K562 (cell line): ENCODE results near the gene RAB27B. TPM values are rescaled to one million over a fixed set of nuclear protein-coding genes. Genes with fewer than 3 reads are reported as not detected.

Experiments
- ATAC-seq: fragments of 200-7000 bp; cut with Tn5 transposase; 3 replicates; pipeline ENCODE4 v1.9.1; 2020; ENCODE audit warnings: moderate library complexity
- BruUV-seq: library from RNA; stranded (reverse); fragments of 400-500 nt; replicated peaks from 2 replicates; lab custom pipeline; 2021; lab: Mats Ljungman, UMichigan
- CTCF ChIA-PET: fragments of 300-600 bp; formaldehyde crosslinking; extraction: SDS; loops from one replicate; lab custom pipeline; 2021; ENCODE audit warnings: low intra/inter-chr PET ratio; lab: Yijun Ruan, JAX
- POLR2A ChIA-PET: fragments of 300-600, 350-650 bp; sonication (Branson Sonifier 250); formaldehyde crosslinking; extraction: SDS; loops from one replicate; lab custom pipeline; 2021; ENCODE audit warnings: antibody characterized with exemption, inconsistent platforms; lab: Yijun Ruan, JAX
- DNase-seq, 4 experiments: peaks; one replicate each; pipeline versions ENCODE4 v3.0.0 to v3.0.0-alpha.2; 2011 to 2018; ENCODE audit warnings: low spot score in 3 of 4, mixed read lengths in 3 of 4; ENCODE audit errors: extremely low read depth in 1 of 4
- FAIRE-seq: peaks from 2 replicates; lab custom pipeline; 2011; peaks lifted over from hg19 to GRCh38; lab: Jason Lieb, UNC
- H2AFZ ChIP-seq: 2 replicates; pipeline ENCODE4 v1.6.0; 2011; ENCODE audit warnings: low read depth, low read length, control low read depth, inconsistent platforms
- H3K27ac ChIP-seq: fragments of 200-600 bp; 3 replicates; pipeline ENCODE4 v1.8.0; 2011; ENCODE audit warnings: low read depth, mild to moderate bottlenecking, control low read depth, inconsistent platforms, low read length, moderate library complexity, mixed read lengths; ENCODE audit errors: extremely low read depth
- H3K27me3 ChIP-seq, 2 experiments: fragments of 300-600 bp in 1 of 2; 2 replicates in 1 of 2; 3 replicates in 1 of 2; pipeline versions ENCODE4 v1.6.0 to v1.8.0; 2011; ENCODE audit warnings: inconsistent platforms in 2 of 2, low read length in 2 of 2, mild to moderate bottlenecking in 1 of 2, mixed read lengths in 1 of 2, moderate library complexity in 1 of 2; ENCODE audit not compliant: control insufficient read depth in 2 of 2, insufficient read depth in 2 of 2
- H3K36me3 ChIP-seq: fragments of 300-600 bp; 3 replicates; pipeline ENCODE4 v1.8.0; 2011; ENCODE audit warnings: mild to moderate bottlenecking, low read length, inconsistent platforms; ENCODE audit not compliant: control insufficient read depth, insufficient read depth
- H3K4me1 ChIP-seq, 2 experiments: fragments of 200-600 bp in 1 of 2; replicated peaks in 1 of 2; 2 replicates in 1 of 2; 3 replicates in 1 of 2; pipeline versions ENCODE4 v1.5.1 to v1.8.0; 2011; ENCODE audit warnings: inconsistent platforms in 2 of 2, low read length in 2 of 2, mild to moderate bottlenecking in 1 of 2, mixed read lengths in 1 of 2, moderate library complexity in 1 of 2; ENCODE audit not compliant: control insufficient read depth in 2 of 2, insufficient read depth in 2 of 2
- H3K4me2 ChIP-seq: 2 replicates; pipeline ENCODE4 v1.6.1; 2011; ENCODE audit warnings: low read length, control low read depth, inconsistent platforms, mixed read lengths; ENCODE audit not compliant: insufficient read depth
- H3K4me3 ChIP-seq: fragments of 200-600 bp; sonication (generic), shearing (Covaris generic); 2 replicates; pipeline ENCODE4 v1.5.1; 2016; ENCODE audit warnings: control low read depth, inconsistent platforms
- H3K79me2 ChIP-seq: fragments of 200-600 bp; 3 replicates; pipeline ENCODE4 v1.8.0; 2011; ENCODE audit warnings: low read length, inconsistent platforms; ENCODE audit not compliant: control insufficient read depth, insufficient read depth
- H3K9ac ChIP-seq, 2 experiments: 2 replicates each; pipeline versions ENCODE4 v1.6.0 to v1.6.1; 2011; ENCODE audit warnings: low read depth in 2 of 2, low read length in 2 of 2, control low read depth in 1 of 2, inconsistent platforms in 1 of 2, mild to moderate bottlenecking in 1 of 2, mixed read lengths in 1 of 2; ENCODE audit not compliant: insufficient read depth in 1 of 2
- H3K9me1 ChIP-seq: one replicate; pipeline ENCODE4 v1.6.0; 2011; ENCODE audit warnings: inconsistent platforms, mild to moderate bottlenecking, low read length, moderate library complexity; ENCODE audit not compliant: control insufficient read depth, insufficient read depth
- H3K9me3 ChIP-seq: replicated peaks from 2 replicates; pipeline ENCODE4 v1.5.1; 2011; ENCODE audit warnings: low read depth, low read length, inconsistent platforms; ENCODE audit not compliant: control insufficient read depth, insufficient read depth
- H4K20me1 ChIP-seq: replicated peaks from 2 replicates; pipeline ENCODE4 v1.6.1; 2011; ENCODE audit warnings: low read length, inconsistent platforms, mixed read lengths; ENCODE audit not compliant: control insufficient read depth, insufficient read depth
- ETV1 ChIP-seq: fragments of 450-650 bp; conservative IDR thresholded peaks from 2 replicates; pipeline ENCODE4 v1.6.1; 2016; ENCODE audit warnings: missing genetic modification characterization, control low read depth, low read depth, missing compliant biosample characterization
- GABPB1 ChIP-seq: sonication (generic); formaldehyde crosslinking; IDR thresholded peaks from 2 replicates; pipeline ENCODE4 v1.8.0; 2022; ENCODE audit warnings: mild to moderate bottlenecking, missing genetic modification reagents
- GATAD2A ChIP-seq: fragments of 450-650 bp; IDR thresholded peaks from 2 replicates; pipeline ENCODE4 v1.6.1; 2017
- HLTF ChIP-seq: fragments of 450-650 bp; IDR thresholded peaks from 2 replicates; pipeline ENCODE4 v1.6.1; 2016
- NR2C1 ChIP-seq, 2 experiments: fragments of 450-650 bp; IDR thresholded peaks; 2 replicates each; pipeline ENCODE4 v1.6.1; 2017; ENCODE audit warnings: mild to moderate bottlenecking in 2 of 2, antibody characterized with exemption in 1 of 2, inconsistent platforms in 1 of 2, missing compliant biosample characterization in 1 of 2, missing genetic modification characterization in 1 of 2
- PHF8 ChIP-seq: fragments of 200-600 bp; sonication (generic); IDR thresholded peaks from 2 replicates; pipeline ENCODE4 v1.6.1; 2012; ENCODE audit warnings: mixed run types, mild to moderate bottlenecking, inconsistent platforms, low read length, moderate library complexity, borderline replicate concordance
- PML ChIP-seq: IDR thresholded peaks from 2 replicates; pipeline ENCODE4 v1.6.1; 2012; ENCODE audit warnings: low read length, inconsistent platforms
- SREBF2 ChIP-seq: sonication (generic); formaldehyde crosslinking; IDR thresholded peaks from 2 replicates; pipeline ENCODE4 v1.4.0; 2020; ENCODE audit warnings: mild to moderate bottlenecking, missing genetic modification reagents
- TAF9B ChIP-seq: fragments of 450-650 bp; IDR thresholded peaks from 2 replicates; pipeline ENCODE4 v1.6.1; 2018; ENCODE audit warnings: mild to moderate bottlenecking; ENCODE audit not compliant: partially characterized antibody
- TCF7L2 ChIP-seq: fragments of 150-350 bp; IDR thresholded peaks from 2 replicates; pipeline ENCODE4 v1.6.1; 2016; ENCODE audit warnings: low read depth, mild to moderate bottlenecking, low read length, moderate library complexity
- WGBS: fragments of 100-300 bp; shearing (Covaris generic); methylation state at CpG from one replicate; pipeline ENCODE4 v1.1.6; 2016; ENCODE audit warnings: low coverage, mixed read lengths; ENCODE audit not compliant: insufficient coverage; ENCODE audit errors: missing lambda C conversion rate; 5-methylcytosine and 5-hydroxymethylcytosine counted together
- in situ Hi-C: fragments of 300-500 bp; cut with MboI; formaldehyde crosslinking; loops from 4 replicates; pipeline ENCODE4 v1.15.0; 2018; ENCODE audit warnings: inconsistent platforms, mixed read lengths
- intact Hi-C: fragments of 100-400 bp; cut with micrococcal nuclease; formaldehyde crosslinking; loops from 2 replicates; pipeline ENCODE4 v1.14.2; 2022
- polyA plus RNA-seq, 8 experiments: library from polyadenylated mRNA; depleted of rRNA in 4 of 8; stranded (reverse) in 5 of 8; unstranded in 3 of 8; fragments of >200 nt; fragmentation: Nextera tagmentation in 2 of 8; fragmentation: Illumina TruSeq in 1 of 8; extraction: Ambion mirVana in 2 of 8; extraction: Trizol in 1 of 8; gene quantifications; 2 replicates each; pipeline versions ENCODE4 v1.2.1 to v1.2.3, GENCODE V29; 2011 to 2014; ENCODE audit warnings: inconsistent platforms in 1 of 8, missing spikeins in 1 of 8
- total RNA-seq, 7 experiments: library from RNA; depleted of rRNA in 6 of 7; stranded (reverse); fragments of >200 nt in 6 of 7; fragmentation: Illumina TruSeq in 2 of 7; extraction: Trizol in 2 of 7; gene quantifications; 2 replicates each; pipeline versions ENCODE4 v1.2.1 to v1.2.3, GENCODE V29; 2011 to 2021; ENCODE audit warnings: low replicate concordance in 1 of 7
- TF ChIP-seq, protein P1 (sequence below), 3 experiments: fragments of 200-800 bp in 1 of 3; fragments of 250-450 bp in 1 of 3; fragments of 450-650 bp in 1 of 3; sonication (Bioruptor Pico) in 1 of 3; sonication (Bioruptor generic) in 1 of 3; formaldehyde crosslinking in 1 of 3; IDR thresholded peaks; 2 replicates each; pipeline versions ENCODE4 v1.6.1 to v1.8.0; 2016 to 2022; ENCODE audit warnings: mild to moderate bottlenecking in 2 of 3, missing genetic modification characterization in 2 of 3, missing compliant biosample characterization in 1 of 3, moderate library complexity in 1 of 3

Gene RAB27B
- total and polyA plus RNA-seq, 9 of the 15 experiments (the other 6 are each of a cell fraction or from before 2014, with no cell fraction given) = 0.44 to 5.7 (median 1.2) TPM

DNA sequence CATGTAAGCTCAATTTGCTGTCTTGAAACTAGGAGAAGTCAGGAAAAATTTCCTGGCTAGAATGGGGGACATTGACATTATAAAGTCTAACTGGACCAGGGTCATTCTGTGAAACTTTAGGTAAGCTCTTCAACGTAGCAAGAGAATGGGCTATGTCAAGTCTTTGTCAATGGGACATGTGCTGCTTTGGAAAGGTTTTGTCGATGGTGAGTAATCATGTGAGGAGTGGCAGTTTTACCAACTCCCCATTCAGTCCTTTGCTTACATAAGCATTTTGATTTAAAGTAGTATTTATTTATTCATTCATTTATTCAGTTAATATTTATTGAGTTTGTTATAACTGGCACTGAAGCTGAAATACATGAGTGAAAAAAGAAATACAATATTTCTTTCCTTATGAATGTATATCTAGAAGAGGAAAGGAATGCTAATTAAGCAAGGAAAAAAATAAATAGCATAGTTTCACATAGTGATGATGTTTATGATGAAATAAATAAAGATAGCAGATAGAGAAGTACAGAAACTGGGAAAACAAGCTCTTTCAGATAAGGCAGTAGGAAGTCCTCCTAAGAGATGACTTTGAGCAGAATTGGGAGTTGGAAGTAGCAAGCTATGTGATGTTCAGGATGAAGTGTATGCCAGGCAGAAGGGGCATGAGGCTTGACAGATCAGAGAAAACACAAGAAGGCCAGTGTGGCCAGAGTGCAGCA is 25.4 kb upstream of the RAB27B start:
- ChIA-PET CTCF (no interaction called here), POLR2A (no interaction called here)
- H4K20me1 ChIP-seq = no peaks in the 10 kb centered on the region
- DNase-seq = no peak
- intact Hi-C loops (no loop called here), in situ Hi-C loops (no loop called here)
- H3K79me2 ChIP-seq = no peaks in the 10 kb centered on the region
- BruUV-seq = no TSS peak
- H3K9ac ChIP-seq = no peak overlapping the region
- H3K4me1 ChIP-seq = peaks cover 0 to 10% of the 10 kb centered on the region in 2 experiments; a peak in 2 of 5 replicates
- H3K4me3 ChIP-seq = no peak overlapping the region
- no peak for ATAC-seq
- whole genome bisulfite sequencing = 14% methylated on average over 2 of the region's 2 CpGs
- H3K9me1 ChIP-seq = no peaks in the 10 kb centered on the region
- no peaks in the 10 kb centered on the region for H3K9me3 ChIP-seq
- no peak overlapping the region for H3K27ac ChIP-seq
- no peak overlapping the region for H3K4me2 ChIP-seq
- FAIRE-seq = no peak
- no peaks in the 10 kb centered on the region for H3K27me3 ChIP-seq
- H3K36me3 ChIP-seq = no peaks in the 10 kb centered on the region
- TF ChIP-seq ETV1 (no peak), GATAD2A (no peak), TAF9B (no peak), PHF8 (no peak), PML (no peak), GABPB1 (no peak), SREBF2 (no peak), NR2C1 (IDR thresholded peaks at IDR 0.05) (no peak), NR2C1 (tag; IDR thresholded peaks at IDR 0.05) (no peak), HLTF (no peak), TCF7L2 (no peak)
- TF ChIP-seq, protein P1, sequence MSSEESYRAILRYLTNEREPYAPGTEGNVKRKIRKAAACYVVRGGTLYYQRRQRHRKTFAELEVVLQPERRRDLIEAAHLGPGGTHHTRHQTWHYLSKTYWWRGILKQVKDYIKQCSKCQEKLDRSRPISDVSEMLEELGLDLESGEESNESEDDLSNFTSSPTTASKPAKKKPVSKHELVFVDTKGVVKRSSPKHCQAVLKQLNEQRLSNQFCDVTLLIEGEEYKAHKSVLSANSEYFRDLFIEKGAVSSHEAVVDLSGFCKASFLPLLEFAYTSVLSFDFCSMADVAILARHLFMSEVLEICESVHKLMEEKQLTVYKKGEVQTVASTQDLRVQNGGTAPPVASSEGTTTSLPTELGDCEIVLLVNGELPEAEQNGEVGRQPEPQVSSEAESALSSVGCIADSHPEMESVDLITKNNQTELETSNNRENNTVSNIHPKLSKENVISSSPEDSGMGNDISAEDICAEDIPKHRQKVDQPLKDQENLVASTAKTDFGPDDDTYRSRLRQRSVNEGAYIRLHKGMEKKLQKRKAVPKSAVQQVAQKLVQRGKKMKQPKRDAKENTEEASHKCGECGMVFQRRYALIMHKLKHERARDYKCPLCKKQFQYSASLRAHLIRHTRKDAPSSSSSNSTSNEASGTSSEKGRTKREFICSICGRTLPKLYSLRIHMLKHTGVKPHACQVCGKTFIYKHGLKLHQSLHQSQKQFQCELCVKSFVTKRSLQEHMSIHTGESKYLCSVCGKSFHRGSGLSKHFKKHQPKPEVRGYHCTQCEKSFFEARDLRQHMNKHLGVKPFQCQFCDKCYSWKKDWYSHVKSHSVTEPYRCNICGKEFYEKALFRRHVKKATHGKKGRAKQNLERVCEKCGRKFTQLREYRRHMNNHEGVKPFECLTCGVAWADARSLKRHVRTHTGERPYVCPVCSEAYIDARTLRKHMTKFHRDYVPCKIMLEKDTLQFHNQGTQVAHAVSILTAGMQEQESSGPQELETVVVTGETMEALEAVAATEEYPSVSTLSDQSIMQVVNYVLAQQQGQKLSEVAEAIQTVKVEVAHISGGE (CRISPR knock-in tag; IDR thresholded peaks at IDR 0.05) = no peak
- no peak overlapping the region for H2AFZ ChIP-seq
